ENCODE measurements around the gene FAM193A. TPM values are rescaled to one million over a fixed set of nuclear protein-coding genes. Genes with fewer than 3 reads are reported as not detected.

The FAM193A gene
- polyA plus RNA-seq, 1 donor (not counting 4 experiments of a cell fraction or from before 2014, with no cell fraction given), result 3.6 TPM

GRCh38 chr4:2623442-2623841 lies 87.0 kb downstream of the FAM193A start:
- Histone ChIP-seq H4K20me1 (ENCODE audit: control insufficient read depth, extremely low read depth, insufficient read depth, low read length) (peaks cover 11% of the 10 kb centered on the region), H3K9ac (ENCODE audit: control insufficient read depth, extremely low read depth, insufficient read depth, low read length) (no peak overlapping the region), H3K36me3 (ENCODE audit: control insufficient read depth in 2 of 2, extremely low read depth in 1 of 2, insufficient read depth in 2 of 2, low read length in 2 of 2) (peaks cover 15 to 21% of the 10 kb centered on the region in 2 experiments), H3K9me1 (ENCODE audit: control insufficient read depth, extremely low read depth, insufficient read depth, low read length) (peaks cover 2% of the 10 kb centered on the region), H2AFZ (ENCODE audit: control insufficient read depth, low read length) (no peak overlapping the region), H3K4me3 (ENCODE audit: control insufficient read depth in 2 of 3, extremely low read depth in 1 of 3, insufficient read depth in 2 of 3, low read depth in 1 of 3, low read length in 3 of 3) (no peak overlapping the region), H3K27me3 (ENCODE audit: control insufficient read depth, extremely low read depth, insufficient read depth, low read length) (no peaks in the 10 kb centered on the region), H3K4me1 (ENCODE audit: control insufficient read depth, extremely low read depth, insufficient read depth, low read length) (peaks cover 23% of the 10 kb centered on the region), H3K79me2 (ENCODE audit: control insufficient read depth, insufficient read depth, low read length) (peaks cover 59% of the 10 kb centered on the region), H3K27ac (ENCODE audit: control insufficient read depth, insufficient read depth, low read length) (no peak overlapping the region), H3K4me2 (ENCODE audit: control insufficient read depth, extremely low read depth, insufficient read depth, low read depth, low read length) (no peak overlapping the region), H3K9me3 (ENCODE audit: control insufficient read depth, low read depth, low read length) (no peaks in the 10 kb centered on the region)
- TF ChIP-seq EZH2 (IDR thresholded peaks at IDR 0.05; ENCODE audit: low read length), result no peak
- no peak for TF ChIP-seq CTCF (optimal IDR thresholded peaks at IDR 0.05 in 1 of 3, IDR thresholded peaks at IDR 0.05 in 1 of 3, conservative IDR thresholded peaks at IDR 0.05 in 1 of 3; ENCODE audit: extremely low read depth in 1 of 3, insufficient read depth in 2 of 3, low read length in 3 of 3)
- dilution Hi-C loops (cut with MboI; ENCODE audit: extremely low pct_ligation_motif_present, low sequenced_read_pairs), result no loop called here
- DNase-seq (ENCODE audit: low read depth, low spot score) (no peak), FAIRE-seq (no peak)

GRCh38 chr4:2624782-2625530 lies 88.5 kb downstream of the FAM193A start:
- no peak overlapping the region for H3K9ac ChIP-seq (ENCODE audit: control insufficient read depth, extremely low read depth, insufficient read depth, low read length)
- peaks cover 16 to 23% of the 10 kb centered on the region in 2 experiments for H3K36me3 ChIP-seq (ENCODE audit: control insufficient read depth in 2 of 2, extremely low read depth in 1 of 2, insufficient read depth in 2 of 2, low read length in 2 of 2)
- H4K20me1 ChIP-seq (ENCODE audit: control insufficient read depth, extremely low read depth, insufficient read depth, low read length), result peaks cover 4% of the 10 kb centered on the region
- no peak overlapping the region for H3K4me3 ChIP-seq (ENCODE audit: control insufficient read depth in 2 of 3, extremely low read depth in 1 of 3, insufficient read depth in 2 of 3, low read depth in 1 of 3, low read length in 3 of 3)
- no peaks in the 10 kb centered on the region for H3K9me3 ChIP-seq (ENCODE audit: control insufficient read depth, low read depth, low read length)
- H3K9me1 ChIP-seq (ENCODE audit: control insufficient read depth, extremely low read depth, insufficient read depth, low read length), result peaks cover 1% of the 10 kb centered on the region
- no peak for DNase-seq (ENCODE audit: low read depth, low spot score)
- H3K79me2 ChIP-seq (ENCODE audit: control insufficient read depth, insufficient read depth, low read length), result peaks cover 46% of the 10 kb centered on the region
- no peak overlapping the region for H2AFZ ChIP-seq (ENCODE audit: control insufficient read depth, low read length)
- H3K4me2 ChIP-seq (ENCODE audit: control insufficient read depth, extremely low read depth, insufficient read depth, low read depth, low read length), result no peak overlapping the region
- H3K4me1 ChIP-seq (ENCODE audit: control insufficient read depth, extremely low read depth, insufficient read depth, low read length), result peaks cover 21% of the 10 kb centered on the region
- dilution Hi-C loops (cut with MboI; ENCODE audit: extremely low pct_ligation_motif_present, low sequenced_read_pairs), result no loop called here
- H3K27ac ChIP-seq (ENCODE audit: control insufficient read depth, insufficient read depth, low read length), result no peak overlapping the region
- H3K27me3 ChIP-seq (ENCODE audit: control insufficient read depth, extremely low read depth, insufficient read depth, low read length), result no peaks in the 10 kb centered on the region
- FAIRE-seq, result no peak
- no peak for TF ChIP-seq EZH2 (IDR thresholded peaks at IDR 0.05; ENCODE audit: low read length)
- TF ChIP-seq CTCF (optimal IDR thresholded peaks at IDR 0.05 in 1 of 3, IDR thresholded peaks at IDR 0.05 in 1 of 3, conservative IDR thresholded peaks at IDR 0.05 in 1 of 3; ENCODE audit: extremely low read depth in 1 of 3, insufficient read depth in 2 of 3, low read length in 3 of 3), result no peak
